GM11168 (cell line): ENCODE measurements around the gene CTTN.

Experiments
- in situ Hi-C: fragments of 300-500 bp; cut with MboI; formaldehyde crosslinking; loops from one replicate; pipeline ENCODE4 v1.12.0; 2022; ENCODE audit warnings: low sequenced_read_pairs; ENCODE audit not compliant: unreplicated experiment

Gene CTTN

GRCh38 chr11:70423523-70424505, 25.5 kb downstream of the CTTN start:
- in situ Hi-C loops, result no loop called here

- in situ Hi-C loops, result loop anchor here (25.0 kb wide), 1 partner anchor 513 kb away; no protein-coding TSS in a partner anchor
These were observed 26.5 kb downstream of the CTTN start for GRCh38 chr11:70424765-70425344.

GRCh38 chr11:70427436-70427835, 29.1 kb downstream of the CTTN start:
- in situ Hi-C loops, result loop anchor here (25.0 kb wide), 1 partner anchor 515 kb away; no protein-coding TSS in a partner anchor

GRCh38 chr11:70428701-70429427, 30.5 kb downstream of the CTTN start:
- in situ Hi-C loops, result loop anchor here (25.0 kb wide), 1 partner anchor 517 kb away; no protein-coding TSS in a partner anchor

- in situ Hi-C loops, result loop anchor here (25.0 kb wide), 1 partner anchor 517 kb away; no protein-coding TSS in a partner anchor
These were observed 31.0 kb downstream of the CTTN start for GRCh38 chr11:70429428-70429705.

GRCh38 chr11:70429724-70430521, 31.6 kb downstream of the CTTN start:
- in situ Hi-C loops, result loop anchor here (25.0 kb wide), 1 partner anchor 518 kb away; no protein-coding TSS in a partner anchor

GRCh38 chr11:70430671-70431574, 32.6 kb downstream of the CTTN start:
- in situ Hi-C loops, result loop anchor here (25.0 kb wide), 1 partner anchor 519 kb away; no protein-coding TSS in a partner anchor

- in situ Hi-C loops, result loop anchor here (25.0 kb wide), 1 partner anchor 519 kb away; no protein-coding TSS in a partner anchor
These were observed 33.3 kb downstream of the CTTN start for GRCh38 chr11:70431611-70432010.

- in situ Hi-C loops, result loop anchor here (25.0 kb wide), 1 partner anchor 520 kb away; no protein-coding TSS in a partner anchor
These were observed 33.7 kb downstream of the CTTN start for GRCh38 chr11:70432065-70432464.

- in situ Hi-C loops, result loop anchor here (25.0 kb wide), 1 partner anchor 520 kb away; no protein-coding TSS in a partner anchor
These were observed 34.3 kb downstream of the CTTN start for GRCh38 chr11:70432580-70432979.

- in situ Hi-C loops, result loop anchor here (25.0 kb wide), 1 partner anchor 521 kb away; no protein-coding TSS in a partner anchor
These were observed 34.7 kb downstream of the CTTN start for GRCh38 chr11:70433038-70433437.

- in situ Hi-C loops, result loop anchor here (25.0 kb wide), 1 partner anchor 521 kb away; no protein-coding TSS in a partner anchor
These were observed 35.2 kb downstream of the CTTN start for GRCh38 chr11:70433526-70433925.

- in situ Hi-C loops, result loop anchor here (25.0 kb wide), 1 partner anchor 522 kb away; no protein-coding TSS in a partner anchor
These were observed 35.9 kb downstream of the CTTN start for GRCh38 chr11:70433966-70434812.

GRCh38 chr11:70434813-70435278, 36.5 kb downstream of the CTTN start:
- in situ Hi-C loops, result loop anchor here (25.0 kb wide), 1 partner anchor 523 kb away; no protein-coding TSS in a partner anchor

- in situ Hi-C loops, result loop anchor here (25.0 kb wide), 1 partner anchor 523 kb away; no protein-coding TSS in a partner anchor
These were observed 37.0 kb downstream of the CTTN start for GRCh38 chr11:70435361-70435760.

- in situ Hi-C loops, result loop anchor here (25.0 kb wide), 1 partner anchor 524 kb away; no protein-coding TSS in a partner anchor
These were observed 37.6 kb downstream of the CTTN start for GRCh38 chr11:70435765-70436500.
